GM12878 (cell line): ENCODE data around the gene GATAD2B. TPM values are rescaled to one million over a fixed set of nuclear protein-coding genes. Genes with fewer than 3 reads are reported as not detected.

ENCODE experiments used
- ATAC-seq: fragments of 200-7000 bp; cut with Tn5 transposase; 3 replicates; pipeline ENCODE4 v1.9.1; 2020; ENCODE audit warnings: mild to moderate bottlenecking, moderate library complexity
- BruUV-seq: library from RNA; stranded (reverse); fragments of 400-500 nt; replicated peaks from 2 replicates; lab custom pipeline; 2021; lab: Mats Ljungman, UMichigan
- CTCF ChIA-PET: fragments of 300-600 bp; sonication (Branson Sonifier 250); formaldehyde crosslinking; extraction: SDS; loops from one replicate; lab custom pipeline; 2021; ENCODE audit warnings: inconsistent platforms; lab: Yijun Ruan, JAX
- POLR2A ChIA-PET: fragments of 350-600 bp; formaldehyde crosslinking; extraction: SDS; loops from one replicate; lab custom pipeline; 2021; ENCODE audit warnings: inconsistent platforms; lab: Charles Lee
- RAD21 ChIA-PET: fragments of 300-600 bp; sonication (Branson Sonifier 250); formaldehyde crosslinking; loops from one replicate; lab custom pipeline; 2023; ENCODE audit warnings: antibody characterized with exemption; ENCODE audit not compliant: unreplicated experiment; lab: Charles Lee
- SMC1A ChIA-PET: fragments of 300-600 bp; sonication (Branson Sonifier 250); formaldehyde crosslinking; loops from one replicate; lab custom pipeline; 2023; ENCODE audit not compliant: unreplicated experiment, uncharacterized antibody; lab: Charles Lee
- DNase-seq: peaks from one replicate; pipeline ENCODE4 v3.0.0-alpha.2; 2011; ENCODE audit warnings: low read depth, low spot score
- FAIRE-seq: peaks from 3 replicates; lab custom pipeline; 2011; peaks lifted over from hg19 to GRCh38; lab: Jason Lieb, UNC
- H2AFZ ChIP-seq: 2 replicates; pipeline ENCODE4 v1.6.0; 2011; ENCODE audit warnings: low read depth, low read length, control low read depth; ENCODE audit not compliant: control insufficient read depth
- H3K27ac ChIP-seq: 2 replicates; pipeline ENCODE4 v1.5.1; 2011; ENCODE audit warnings: control low read depth; ENCODE audit not compliant: control insufficient read depth, insufficient read depth
- H3K27me3 ChIP-seq, 2 experiments: replicated peaks in 1 of 2; 2 replicates each; pipeline versions ENCODE4 v1.6.0 to v1.6.1; 2011; ENCODE audit warnings: low read length in 1 of 2; ENCODE audit not compliant: control insufficient read depth in 2 of 2, insufficient read depth in 2 of 2
- H3K36me3 ChIP-seq, 2 experiments: 2 replicates each; pipeline ENCODE4 v1.5.1; 2011; ENCODE audit warnings: low read length in 1 of 2; ENCODE audit not compliant: control insufficient read depth in 2 of 2, insufficient read depth in 2 of 2
- H3K4me1 ChIP-seq: 2 replicates; pipeline ENCODE4 v1.6.1; 2011; ENCODE audit warnings: mild to moderate bottlenecking, low read length, moderate library complexity, mixed read lengths; ENCODE audit not compliant: control insufficient read depth, insufficient read depth
- H3K4me2 ChIP-seq: 2 replicates; pipeline ENCODE4 v1.6.0; 2011; ENCODE audit warnings: control low read depth; ENCODE audit not compliant: control insufficient read depth, insufficient read depth
- H3K4me3 ChIP-seq: fragments of 200-600 bp; sonication (generic); 2 replicates; pipeline ENCODE4 v1.5.1; 2016
- H3K79me2 ChIP-seq: 2 replicates; pipeline ENCODE4 v1.6.0; 2011; ENCODE audit warnings: low read length; ENCODE audit not compliant: control insufficient read depth, insufficient read depth
- H3K9ac ChIP-seq: 2 replicates; pipeline ENCODE4 v1.8.0; 2011; ENCODE audit warnings: low read length, control low read depth, mixed read lengths; ENCODE audit not compliant: control insufficient read depth, insufficient read depth
- H3K9me3 ChIP-seq: replicated peaks from 3 replicates; pipeline ENCODE4 v1.5.1; 2011; ENCODE audit warnings: mild to moderate bottlenecking, low read length; ENCODE audit not compliant: control insufficient read depth, insufficient read depth
- H4K20me1 ChIP-seq: 2 replicates; pipeline ENCODE4 v1.6.0; 2011; ENCODE audit not compliant: control insufficient read depth, insufficient read depth
- CBFB ChIP-seq: IDR thresholded peaks from 2 replicates; pipeline ENCODE4 v1.6.1; 2016; ENCODE audit warnings: antibody characterized with exemption, low read depth
- HDGF ChIP-seq: fragments of 450-650 bp; IDR thresholded peaks from 2 replicates; pipeline ENCODE4 v1.6.1; 2016; ENCODE audit warnings: antibody characterized with exemption
- KLF5 ChIP-seq: fragments of 450-650 bp; IDR thresholded peaks from 2 replicates; pipeline ENCODE4 v1.6.1; 2014; ENCODE audit warnings: mild to moderate bottlenecking; ENCODE audit not compliant: partially characterized antibody
- LARP7 ChIP-seq: fragments of 450-650 bp; IDR thresholded peaks from 2 replicates; pipeline ENCODE4 v1.6.1; 2017; ENCODE audit warnings: mild to moderate bottlenecking
- NFXL1 ChIP-seq: fragments of 450-650 bp; IDR thresholded peaks from 2 replicates; pipeline ENCODE4 v1.6.1; 2017; ENCODE audit warnings: antibody characterized with exemption, mild to moderate bottlenecking, borderline replicate concordance
- SRF ChIP-seq, 2 experiments: IDR thresholded peaks; 2 replicates each; pipeline ENCODE4 v1.6.1; 2011; ENCODE audit warnings: low read depth in 2 of 2, low read length in 2 of 2, mild to moderate bottlenecking in 1 of 2, moderate library complexity in 1 of 2
- YY1 ChIP-seq: IDR thresholded peaks from 2 replicates; pipeline ENCODE4 v1.6.1; 2011; ENCODE audit warnings: low read depth, mild to moderate bottlenecking, low read length
- ZNF217 ChIP-seq: fragments of 450-650 bp; IDR thresholded peaks from 2 replicates; pipeline ENCODE4 v1.6.1; 2017; ENCODE audit warnings: antibody characterized with exemption, mild to moderate bottlenecking
- WGBS: methylation state at CpG from one replicate; pipeline ENCODE4 v1.1.6; 2016; ENCODE audit warnings: low lambda C conversion rate; ENCODE audit not compliant: insufficient replicate concordance, insufficient coverage; ENCODE audit errors: missing lambda C conversion rate; 5-methylcytosine and 5-hydroxymethylcytosine counted together
- in situ Hi-C: fragments of 300-500 bp; cut with MboI; formaldehyde crosslinking; loops from 9 replicates; pipeline ENCODE4 v1.14.3; 2018; ENCODE audit warnings: mixed read lengths
- intact Hi-C: fragments of 100-400 bp; cut with micrococcal nuclease; formaldehyde crosslinking; loops from one replicate; pipeline ENCODE4 v1.14.2; 2022; ENCODE audit not compliant: unreplicated experiment
- polyA plus RNA-seq, 11 experiments: library from polyadenylated mRNA; depleted of rRNA in 4 of 11; unstranded in 6 of 11; stranded (reverse) in 5 of 11; fragments of >200 nt; fragmentation: Nextera tagmentation in 4 of 11; fragmentation: Illumina TruSeq in 1 of 11; extraction: Ambion mirVana in 4 of 11; extraction: Trizol in 1 of 11; gene quantifications; 1 replicate in 1 of 11; 2 replicates in 10 of 11; pipeline versions ENCODE4 v1.2.1 to v1.2.3, GENCODE V29; 2011 to 2016; ENCODE audit warnings: inconsistent platforms in 2 of 11, missing spikeins in 2 of 11, low read depth in 1 of 11
- total RNA-seq, 4 experiments: library from RNA; depleted of rRNA in 3 of 4; stranded (reverse); fragments of >200 nt in 3 of 4; fragmentation: Illumina TruSeq in 1 of 4; extraction: Trizol in 1 of 4; gene quantifications; 2 replicates each; pipeline versions ENCODE4 v1.2.1 to v1.2.3, GENCODE V29; 2013 to 2021
- TF ChIP-seq, protein P1 (sequence below), 3 experiments: IDR thresholded peaks in 2 of 3; conservative IDR thresholded peaks in 1 of 3; 2 replicates each; pipeline ENCODE4 v1.5.1; 2011; ENCODE audit warnings: low read depth in 3 of 3, low read length in 3 of 3, mild to moderate bottlenecking in 3 of 3, control low read depth in 2 of 3, moderate library complexity in 2 of 3, inconsistent platforms in 1 of 3, mixed read lengths in 1 of 3; ENCODE audit not compliant: control insufficient read depth in 2 of 3, insufficient read depth in 1 of 3; ENCODE audit errors: extremely low read depth in 1 of 3
- TF ChIP-seq, protein P2 (sequence below): IDR thresholded peaks from 2 replicates; pipeline ENCODE4 v1.6.1; 2011; ENCODE audit warnings: borderline replicate concordance, low read depth, mild to moderate bottlenecking, moderate library complexity, low read length; ENCODE audit not compliant: insufficient read depth, poor library complexity, severe bottlenecking
- TF ChIP-seq, protein P3 (sequence below): fragments of 450-650 bp; IDR thresholded peaks from 2 replicates; pipeline ENCODE4 v1.6.1; 2016; ENCODE audit warnings: mild to moderate bottlenecking, moderate library complexity, borderline replicate concordance
- TF ChIP-seq, protein P4 (sequence below): fragments of 450-650 bp; IDR thresholded peaks from 2 replicates; pipeline ENCODE4 v1.6.1; 2018; ENCODE audit warnings: borderline replicate concordance, mild to moderate bottlenecking; ENCODE audit not compliant: partially characterized antibody
- TF ChIP-seq, protein P5 (sequence below): IDR thresholded peaks from 2 replicates; pipeline ENCODE4 v1.6.1; 2012; ENCODE audit warnings: low read depth, low read length, improper control_type of control experiment

GATAD2B gene
- total and polyA plus RNA-seq, 10 of the 15 experiments (the other 5 are each of a cell fraction or from before 2014, with no cell fraction given), result 2.4 to 63.1 (median 8.7) TPM

DNA sequence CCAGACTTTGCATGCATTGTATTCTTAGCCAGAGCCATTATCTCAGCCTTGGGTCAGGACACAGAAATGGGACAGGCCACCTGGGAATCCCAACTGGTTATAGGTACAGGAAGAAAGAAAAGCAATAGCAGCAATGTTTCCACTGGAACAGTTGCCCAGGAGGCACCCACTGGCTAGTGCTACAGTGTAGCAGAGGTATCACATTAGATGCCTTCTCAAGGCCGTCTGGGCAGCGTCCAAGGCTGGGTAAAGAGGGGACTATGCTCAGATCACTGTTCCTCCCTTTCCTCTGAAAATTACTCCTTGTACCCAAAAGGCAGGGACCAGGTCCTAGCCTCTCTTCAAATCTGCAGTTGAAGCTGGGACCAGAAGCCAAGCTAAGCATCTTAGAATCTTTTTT, 47.6 kb upstream of the GATAD2B start:
- no peak overlapping the region for H3K9ac ChIP-seq
- H2AFZ ChIP-seq, result no peak overlapping the region
- H3K4me1 ChIP-seq, result peaks cover 19% of the 10 kb centered on the region
- intact Hi-C loops (no loop called here), in situ Hi-C loops (no loop called here)
- H3K36me3 ChIP-seq, result peaks cover 8 to 16% of the 10 kb centered on the region in 2 experiments
- no TSS peak for BruUV-seq
- no peaks in the 10 kb centered on the region for H3K27me3 ChIP-seq
- H4K20me1 ChIP-seq, result no peaks in the 10 kb centered on the region
- ChIA-PET SMC1A (interaction anchor here (0.5 to 1.2 kb wide), 2 partner anchors 17 to 365 kb away, joined by 3 read pairs; no protein-coding TSS in a partner anchor), CTCF (interaction anchor here (0.6 kb wide), 1 partner anchor 433 kb away, joined by 5 read pairs; no protein-coding TSS in a partner anchor), POLR2A (interaction anchor here (0.6 kb wide), 2 partner anchors 46 to 208 kb away, joined by 3 to 6 read pairs; no protein-coding TSS in a partner anchor), RAD21 (no interaction called here)
- no peak overlapping the region for H3K4me3 ChIP-seq
- no peaks in the 10 kb centered on the region for H3K9me3 ChIP-seq
- no peak for FAIRE-seq
- no peak for DNase-seq
- 100% methylated on average over 2 of the region's 2 CpGs for WGBS
- H3K79me2 ChIP-seq, result peaks cover 18% of the 10 kb centered on the region
- no peak for ATAC-seq
- H3K27ac ChIP-seq, result no peak overlapping the region
- H3K4me2 ChIP-seq, result no peak overlapping the region
- TF ChIP-seq LARP7 (no peak), HDGF (no peak), KLF5 (no peak), SRF (IDR thresholded peaks at IDR 0.05; ENCODE audit: low read depth in 2 of 2, low read length in 2 of 2) (no peak), YY1 (no peak), NFXL1 (no peak), CBFB (no peak), ZNF217 (no peak)
- TF ChIP-seq, protein P1, sequence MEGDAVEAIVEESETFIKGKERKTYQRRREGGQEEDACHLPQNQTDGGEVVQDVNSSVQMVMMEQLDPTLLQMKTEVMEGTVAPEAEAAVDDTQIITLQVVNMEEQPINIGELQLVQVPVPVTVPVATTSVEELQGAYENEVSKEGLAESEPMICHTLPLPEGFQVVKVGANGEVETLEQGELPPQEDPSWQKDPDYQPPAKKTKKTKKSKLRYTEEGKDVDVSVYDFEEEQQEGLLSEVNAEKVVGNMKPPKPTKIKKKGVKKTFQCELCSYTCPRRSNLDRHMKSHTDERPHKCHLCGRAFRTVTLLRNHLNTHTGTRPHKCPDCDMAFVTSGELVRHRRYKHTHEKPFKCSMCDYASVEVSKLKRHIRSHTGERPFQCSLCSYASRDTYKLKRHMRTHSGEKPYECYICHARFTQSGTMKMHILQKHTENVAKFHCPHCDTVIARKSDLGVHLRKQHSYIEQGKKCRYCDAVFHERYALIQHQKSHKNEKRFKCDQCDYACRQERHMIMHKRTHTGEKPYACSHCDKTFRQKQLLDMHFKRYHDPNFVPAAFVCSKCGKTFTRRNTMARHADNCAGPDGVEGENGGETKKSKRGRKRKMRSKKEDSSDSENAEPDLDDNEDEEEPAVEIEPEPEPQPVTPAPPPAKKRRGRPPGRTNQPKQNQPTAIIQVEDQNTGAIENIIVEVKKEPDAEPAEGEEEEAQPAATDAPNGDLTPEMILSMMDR (IDR thresholded peaks at IDR 0.05 in 2 of 3, conservative IDR thresholded peaks at IDR 0.05 in 1 of 3; ENCODE audit: control insufficient read depth in 2 of 3, extremely low read depth in 1 of 3, insufficient read depth in 1 of 3, low read depth in 3 of 3, low read length in 3 of 3), result no peak
- TF ChIP-seq, protein P2, sequence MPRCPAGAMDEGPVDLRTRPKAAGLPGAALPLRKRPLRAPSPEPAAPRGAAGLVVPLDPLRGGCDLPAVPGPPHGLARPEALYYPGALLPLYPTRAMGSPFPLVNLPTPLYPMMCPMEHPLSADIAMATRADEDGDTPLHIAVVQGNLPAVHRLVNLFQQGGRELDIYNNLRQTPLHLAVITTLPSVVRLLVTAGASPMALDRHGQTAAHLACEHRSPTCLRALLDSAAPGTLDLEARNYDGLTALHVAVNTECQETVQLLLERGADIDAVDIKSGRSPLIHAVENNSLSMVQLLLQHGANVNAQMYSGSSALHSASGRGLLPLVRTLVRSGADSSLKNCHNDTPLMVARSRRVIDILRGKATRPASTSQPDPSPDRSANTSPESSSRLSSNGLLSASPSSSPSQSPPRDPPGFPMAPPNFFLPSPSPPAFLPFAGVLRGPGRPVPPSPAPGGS, result no peak
- TF ChIP-seq, protein P3, sequence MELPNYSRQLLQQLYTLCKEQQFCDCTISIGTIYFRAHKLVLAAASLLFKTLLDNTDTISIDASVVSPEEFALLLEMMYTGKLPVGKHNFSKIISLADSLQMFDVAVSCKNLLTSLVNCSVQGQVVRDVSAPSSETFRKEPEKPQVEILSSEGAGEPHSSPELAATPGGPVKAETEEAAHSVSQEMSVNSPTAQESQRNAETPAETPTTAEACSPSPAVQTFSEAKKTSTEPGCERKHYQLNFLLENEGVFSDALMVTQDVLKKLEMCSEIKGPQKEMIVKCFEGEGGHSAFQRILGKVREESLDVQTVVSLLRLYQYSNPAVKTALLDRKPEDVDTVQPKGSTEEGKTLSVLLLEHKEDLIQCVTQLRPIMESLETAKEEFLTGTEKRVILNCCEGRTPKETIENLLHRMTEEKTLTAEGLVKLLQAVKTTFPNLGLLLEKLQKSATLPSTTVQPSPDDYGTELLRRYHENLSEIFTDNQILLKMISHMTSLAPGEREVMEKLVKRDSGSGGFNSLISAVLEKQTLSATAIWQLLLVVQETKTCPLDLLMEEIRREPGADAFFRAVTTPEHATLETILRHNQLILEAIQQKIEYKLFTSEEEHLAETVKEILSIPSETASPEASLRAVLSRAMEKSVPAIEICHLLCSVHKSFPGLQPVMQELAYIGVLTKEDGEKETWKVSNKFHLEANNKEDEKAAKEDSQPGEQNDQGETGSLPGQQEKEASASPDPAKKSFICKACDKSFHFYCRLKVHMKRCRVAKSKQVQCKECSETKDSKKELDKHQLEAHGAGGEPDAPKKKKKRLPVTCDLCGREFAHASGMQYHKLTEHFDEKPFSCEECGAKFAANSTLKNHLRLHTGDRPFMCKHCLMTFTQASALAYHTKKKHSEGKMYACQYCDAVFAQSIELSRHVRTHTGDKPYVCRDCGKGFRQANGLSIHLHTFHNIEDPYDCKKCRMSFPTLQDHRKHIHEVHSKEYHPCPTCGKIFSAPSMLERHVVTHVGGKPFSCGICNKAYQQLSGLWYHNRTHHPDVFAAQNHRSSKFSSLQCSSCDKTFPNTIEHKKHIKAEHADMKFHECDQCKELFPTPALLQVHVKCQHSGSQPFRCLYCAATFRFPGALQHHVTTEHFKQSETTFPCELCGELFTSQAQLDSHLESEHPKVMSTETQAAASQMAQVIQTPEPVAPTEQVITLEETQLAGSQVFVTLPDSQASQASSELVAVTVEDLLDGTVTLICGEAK, result no peak
- TF ChIP-seq, protein P4, sequence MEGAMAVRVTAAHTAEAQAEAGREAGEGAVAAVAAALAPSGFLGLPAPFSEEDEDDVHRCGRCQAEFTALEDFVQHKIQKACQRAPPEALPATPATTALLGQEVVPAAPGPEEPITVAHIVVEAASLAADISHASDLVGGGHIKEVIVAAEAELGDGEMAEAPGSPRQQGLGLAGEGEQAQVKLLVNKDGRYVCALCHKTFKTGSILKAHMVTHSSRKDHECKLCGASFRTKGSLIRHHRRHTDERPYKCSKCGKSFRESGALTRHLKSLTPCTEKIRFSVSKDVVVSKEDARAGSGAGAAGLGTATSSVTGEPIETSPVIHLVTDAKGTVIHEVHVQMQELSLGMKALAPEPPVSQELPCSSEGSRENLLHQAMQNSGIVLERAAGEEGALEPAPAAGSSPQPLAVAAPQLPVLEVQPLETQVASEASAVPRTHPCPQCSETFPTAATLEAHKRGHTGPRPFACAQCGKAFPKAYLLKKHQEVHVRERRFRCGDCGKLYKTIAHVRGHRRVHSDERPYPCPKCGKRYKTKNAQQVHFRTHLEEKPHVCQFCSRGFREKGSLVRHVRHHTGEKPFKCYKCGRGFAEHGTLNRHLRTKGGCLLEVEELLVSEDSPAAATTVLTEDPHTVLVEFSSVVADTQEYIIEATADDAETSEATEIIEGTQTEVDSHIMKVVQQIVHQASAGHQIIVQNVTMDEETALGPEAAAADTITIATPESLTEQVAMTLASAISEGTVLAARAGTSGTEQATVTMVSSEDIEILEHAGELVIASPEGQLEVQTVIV, result no peak
- TF ChIP-seq, protein P5, sequence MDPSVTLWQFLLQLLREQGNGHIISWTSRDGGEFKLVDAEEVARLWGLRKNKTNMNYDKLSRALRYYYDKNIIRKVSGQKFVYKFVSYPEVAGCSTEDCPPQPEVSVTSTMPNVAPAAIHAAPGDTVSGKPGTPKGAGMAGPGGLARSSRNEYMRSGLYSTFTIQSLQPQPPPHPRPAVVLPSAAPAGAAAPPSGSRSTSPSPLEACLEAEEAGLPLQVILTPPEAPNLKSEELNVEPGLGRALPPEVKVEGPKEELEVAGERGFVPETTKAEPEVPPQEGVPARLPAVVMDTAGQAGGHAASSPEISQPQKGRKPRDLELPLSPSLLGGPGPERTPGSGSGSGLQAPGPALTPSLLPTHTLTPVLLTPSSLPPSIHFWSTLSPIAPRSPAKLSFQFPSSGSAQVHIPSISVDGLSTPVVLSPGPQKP, result no peak
